Kidney capillary endothelial cell (primary cell): ENCODE results near the gene DHCR24.
"Not testable (repeated sequence)": the region's sequence is repeated elsewhere in the genome, so short reads cannot be mapped to it uniquely, and the experiment has no call there.

ENCODE experiments used
- DNase-seq: peaks from one replicate; pipeline ENCODE4 v3.0.0-alpha.2; 2018; ENCODE audit warnings: low spot score

DHCR24 gene

GRCh38 chr1:54886724-54887664 lies at the start of gene DHCR24:
TSS of gene DHCR24 (minus strand) at chr1:54887195. CDS start at chr1:54887119, 76 bp downstream.
- DNase-seq = peak; percentile 87

- no peak for DNase-seq
These were observed 49.8 kb upstream of the DHCR24 start for GRCh38 chr1:54936791-54937190.

GRCh38 chr1:54934869-54935268 lies 47.9 kb upstream of the DHCR24 start:
- no peak for DNase-seq

- not testable (repeated sequence) for DNase-seq
These were observed 47.1 kb upstream of the DHCR24 start for GRCh38 chr1:54934081-54934480.

- no peak for DNase-seq
These were observed 44.4 kb upstream of the DHCR24 start for GRCh38 chr1:54931275-54931840.

GRCh38 chr1:54929700-54930099 lies 42.7 kb upstream of the DHCR24 start:
- no peak for DNase-seq

- no peak for DNase-seq
These were observed 41.3 kb upstream of the DHCR24 start for GRCh38 chr1:54928327-54928726.

GRCh38 chr1:54927472-54928240 lies 40.7 kb upstream of the DHCR24 start:
- DNase-seq = peak; percentile 39

GRCh38 chr1:54926970-54927369 lies 40.0 kb upstream of the DHCR24 start:
- DNase-seq = no peak

- no peak for DNase-seq
These were observed 36.0 kb upstream of the DHCR24 start for GRCh38 chr1:54922921-54923421.

GRCh38 chr1:54922040-54922761 lies 35.2 kb upstream of the DHCR24 start:
- DNase-seq = no peak

GRCh38 chr1:54919367-54920359 lies 32.7 kb upstream of the DHCR24 start:
- no peak for DNase-seq

GRCh38 chr1:54911076-54911475 lies 24.1 kb upstream of the DHCR24 start:
- DNase-seq = not testable (repeated sequence)

- DNase-seq = no peak
These were observed 19.6 kb upstream of the DHCR24 start for GRCh38 chr1:54906586-54906985.

GRCh38 chr1:54904476-54905048 lies 17.6 kb upstream of the DHCR24 start:
- no peak for DNase-seq

GRCh38 chr1:54894271-54894670 lies 7.3 kb upstream of the DHCR24 start:
- no peak for DNase-seq

GRCh38 chr1:54892586-54892985 lies 5.6 kb upstream of the DHCR24 start:
- DNase-seq = no peak

- no peak for DNase-seq
These were observed 2.2 kb upstream of the DHCR24 start for GRCh38 chr1:54889132-54889725.

- DNase-seq = no peak
These were observed 1.2 kb upstream of the DHCR24 start for GRCh38 chr1:54888080-54888733.
